HL-60/S4 treated with retinoic acid at 250 ng/mL for 4 days and 3 days (cell line): ENCODE measurements around the gene CRABP1.

Experiments used
- in situ Hi-C: fragments of 300-500 bp; cut with MboI; formaldehyde crosslinking; loops from 2 replicates; pipeline ENCODE4 v1.7.0; 2022; ENCODE audit warnings: low sequenced_read_pairs

The CRABP1 gene

GRCh38 chr15:78343276-78344060 is 3.3 kb downstream of the CRABP1 start:
- in situ Hi-C loops, result no loop called here

GRCh38 chr15:78345396-78346125 is 5.4 kb downstream of the CRABP1 start:
- in situ Hi-C loops, result no loop called here

- in situ Hi-C loops, result no loop called here
Measured at GRCh38 chr15:78347586-78348543, 7.7 kb downstream of the CRABP1 start.

GRCh38 chr15:78350058-78350457 is 9.9 kb downstream of the CRABP1 start:
- in situ Hi-C loops, result no loop called here

GRCh38 chr15:78351539-78351938 is 11.4 kb downstream of the CRABP1 start:
- in situ Hi-C loops, result no loop called here

GRCh38 chr15:78353093-78353492 is 12.9 kb downstream of the CRABP1 start:
- in situ Hi-C loops, result no loop called here

GRCh38 chr15:78355177-78355576 is 15.0 kb downstream of the CRABP1 start:
- in situ Hi-C loops, result no loop called here

GRCh38 chr15:78358102-78358870 is 18.1 kb downstream of the CRABP1 start:
- in situ Hi-C loops, result no loop called here

GRCh38 chr15:78359041-78359808 is 19.1 kb downstream of the CRABP1 start:
- in situ Hi-C loops, result no loop called here

GRCh38 chr15:78360367-78360801 is 20.2 kb downstream of the CRABP1 start:
- in situ Hi-C loops, result no loop called here

GRCh38 chr15:78360958-78361718 is 21.0 kb downstream of the CRABP1 start:
- in situ Hi-C loops, result no loop called here

- in situ Hi-C loops, result no loop called here
Measured at GRCh38 chr15:78361771-78362506, 21.8 kb downstream of the CRABP1 start.

GRCh38 chr15:78362716-78363380 is 22.7 kb downstream of the CRABP1 start:
- in situ Hi-C loops, result no loop called here

GRCh38 chr15:78363381-78363734 is 23.2 kb downstream of the CRABP1 start:
- in situ Hi-C loops, result no loop called here

GRCh38 chr15:78364233-78364632 is 24.1 kb downstream of the CRABP1 start:
- in situ Hi-C loops, result no loop called here

- in situ Hi-C loops, result no loop called here
Measured at GRCh38 chr15:78365917-78366316, 25.8 kb downstream of the CRABP1 start.

GRCh38 chr15:78366342-78366741 is 26.2 kb downstream of the CRABP1 start:
- in situ Hi-C loops, result no loop called here

- in situ Hi-C loops, result no loop called here
Measured at GRCh38 chr15:78368651-78369050, 28.5 kb downstream of the CRABP1 start.
